G401.6 (cell line): Measurements from ENCODE around the gene BPIFB6.

Source experiments
- FAIRE-seq: peaks from 2 replicates; lab custom pipeline; 2012; peaks lifted over from hg19 to GRCh38; lab: Jason Lieb, UNC

Gene BPIFB6

DNA sequence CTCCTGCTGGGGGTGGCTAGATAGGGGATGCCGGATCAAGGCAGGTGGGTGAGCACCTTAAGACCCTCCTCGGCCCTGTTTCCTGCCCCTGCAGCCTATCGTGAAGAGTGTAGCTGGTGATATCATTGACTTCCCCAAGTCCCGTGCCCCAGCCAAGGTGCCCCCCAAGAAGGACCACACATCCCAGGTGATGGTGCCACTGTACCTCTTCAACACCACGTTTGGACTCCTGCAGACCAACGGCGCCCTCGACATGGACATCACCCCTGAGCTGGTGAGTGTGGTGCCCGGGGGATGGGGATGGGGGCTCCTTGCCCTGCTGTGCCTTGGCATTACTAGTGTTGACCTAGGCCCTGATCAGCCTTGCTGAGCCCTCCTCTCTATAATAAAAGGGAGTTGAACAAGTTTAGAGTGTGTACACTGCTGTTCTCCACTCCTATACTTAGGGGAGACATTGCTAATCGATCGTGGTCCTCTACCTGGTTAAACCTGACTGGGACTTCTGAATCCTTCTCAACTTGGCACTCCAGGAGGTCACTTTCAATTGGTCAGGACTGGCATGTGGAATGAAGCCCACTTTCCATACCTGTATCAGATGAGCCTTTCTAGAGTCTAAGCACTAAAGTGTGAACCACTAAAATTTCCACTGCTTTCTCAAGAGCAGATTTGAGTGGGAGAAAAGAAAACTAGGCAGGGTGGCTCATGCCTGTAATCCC lies 33.3 kb downstream of the BPIFB6 start:
- no peak for FAIRE-seq

DNA sequence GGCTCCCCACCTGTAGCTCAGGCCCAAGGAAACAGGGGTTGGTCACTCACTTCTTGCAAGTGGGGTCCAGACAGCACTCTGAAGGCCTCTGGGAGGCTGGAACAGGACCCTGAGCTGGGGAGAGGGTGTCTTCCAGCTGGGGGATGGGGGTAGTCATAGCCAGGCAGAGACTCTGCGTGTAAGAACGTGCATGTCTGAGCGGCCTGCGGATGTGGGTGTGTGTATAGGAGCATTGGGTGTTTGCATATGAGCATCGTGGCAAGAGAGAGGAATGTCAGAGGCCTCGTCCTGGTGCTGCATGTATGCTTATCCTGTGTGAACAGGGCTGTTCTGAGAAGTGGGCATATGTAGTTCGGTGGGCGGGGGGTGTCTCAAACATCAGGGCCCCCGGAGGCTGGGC lies 34.3 kb downstream of the BPIFB6 start:
- no peak for FAIRE-seq

DNA sequence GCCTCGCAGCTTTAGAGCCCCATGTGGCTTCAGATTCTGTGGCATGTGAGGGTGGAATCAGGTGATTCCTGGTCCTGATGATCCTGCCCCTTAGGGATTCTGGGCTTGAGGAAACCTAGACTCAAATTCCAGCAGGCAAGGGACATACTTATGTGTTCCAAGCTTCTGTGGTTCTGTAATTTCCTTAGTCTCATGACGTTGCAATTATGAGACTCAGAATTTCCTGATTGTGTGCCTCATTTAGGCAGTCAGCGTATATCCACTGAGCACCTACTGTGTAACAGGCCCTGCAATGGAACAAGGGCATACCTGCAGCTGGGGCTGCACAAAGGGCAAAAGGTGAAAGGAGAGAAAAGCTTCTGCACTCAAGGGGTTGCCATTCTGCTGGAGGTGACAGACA lies 36.4 kb downstream of the BPIFB6 start:
- FAIRE-seq: no peak

GRCh38 chr20:33068251-33068939 lies 36.9 kb downstream of the BPIFB6 start:
- FAIRE-seq: no peak

DNA sequence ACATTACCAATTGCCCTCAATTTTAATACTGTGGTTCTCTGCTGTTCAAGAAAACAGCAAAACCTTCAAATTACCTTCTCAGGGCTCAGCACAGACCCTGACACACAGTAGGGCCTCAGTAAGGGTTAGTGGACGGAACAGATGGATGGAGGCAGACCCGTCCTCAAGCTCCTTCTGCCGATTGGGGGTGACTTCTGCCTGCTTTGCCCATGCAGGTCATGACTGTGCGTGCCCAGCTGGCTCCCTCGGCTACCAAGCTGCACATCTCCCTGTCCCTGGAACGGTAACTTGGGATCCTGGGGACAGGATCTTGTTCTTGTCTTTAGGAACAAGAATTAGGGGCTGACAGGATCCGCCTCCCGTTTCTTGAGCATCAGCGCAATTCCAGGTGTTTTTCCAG lies 38.2 kb downstream of the BPIFB6 start:
- no peak for FAIRE-seq

DNA sequence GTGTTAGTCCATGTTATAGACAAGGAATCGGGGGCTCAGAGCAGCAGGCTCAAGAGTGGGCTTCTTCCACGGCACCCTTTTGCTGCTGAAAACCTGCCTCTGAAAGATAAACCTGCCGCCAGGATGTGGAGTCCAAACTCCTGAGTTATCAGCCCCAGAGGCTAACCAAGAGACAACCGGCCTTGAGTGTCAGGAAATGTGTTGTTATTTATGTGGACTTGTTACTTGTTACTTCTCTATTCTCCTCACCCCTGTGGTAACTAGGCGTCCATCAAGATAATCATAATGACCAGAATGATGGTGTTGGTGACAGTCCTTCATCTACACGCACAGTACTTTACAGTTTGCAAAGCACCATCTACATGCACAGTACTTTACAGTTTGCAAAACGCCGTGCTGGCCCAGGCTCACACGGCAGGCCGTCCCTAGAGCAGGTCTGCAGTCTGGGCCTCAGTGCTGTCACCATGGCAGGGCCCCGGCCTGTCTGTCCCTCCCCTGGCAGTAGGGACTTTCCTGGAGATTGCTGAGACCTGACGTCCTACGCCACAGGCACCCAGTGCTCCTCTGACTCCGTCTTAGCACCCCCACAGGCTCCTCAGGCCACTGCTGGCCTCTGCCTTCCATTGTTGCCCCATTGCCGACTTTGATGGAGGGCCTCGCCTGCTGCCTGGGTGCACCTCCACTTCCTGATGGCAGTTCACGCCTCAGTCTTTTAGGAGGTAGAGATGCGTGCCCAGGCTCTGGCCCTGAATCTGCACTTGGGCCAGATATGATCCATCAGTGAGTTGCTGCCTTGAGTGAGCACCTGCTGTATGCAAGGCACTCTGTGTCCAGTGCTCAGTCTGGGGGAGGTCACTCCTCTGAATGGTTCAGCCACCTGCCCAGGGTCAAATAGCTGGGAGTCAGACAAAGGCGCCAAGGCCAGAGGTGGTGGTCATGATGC lies 38.9 kb downstream of the BPIFB6 start:
- no peak for FAIRE-seq

GRCh38 chr20:33071198-33071597 lies 39.8 kb downstream of the BPIFB6 start:
- no peak for FAIRE-seq

DNA sequence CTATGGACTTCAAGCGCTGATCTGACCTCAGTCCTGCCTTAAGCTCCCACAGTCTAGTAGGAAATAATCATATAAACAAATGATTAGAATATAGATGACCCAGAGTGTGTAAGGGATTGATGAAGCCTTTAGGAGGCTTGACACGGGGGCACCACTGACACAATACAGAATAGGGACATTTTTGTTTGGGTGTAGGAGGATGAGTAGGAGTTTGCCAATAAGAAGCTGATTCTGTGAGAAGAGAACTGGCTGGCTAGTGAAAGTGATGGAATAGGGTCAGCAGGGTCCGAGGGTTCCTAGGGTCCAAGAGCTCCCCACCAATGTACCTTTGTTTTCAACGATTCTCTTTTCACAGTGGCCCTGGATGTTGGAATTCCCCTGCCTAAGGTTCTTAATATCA lies 40.9 kb downstream of the BPIFB6 start:
- FAIRE-seq: no peak

- FAIRE-seq: no peak
These were observed 41.4 kb downstream of the BPIFB6 start for GRCh38 chr20:33072813-33073212.

DNA sequence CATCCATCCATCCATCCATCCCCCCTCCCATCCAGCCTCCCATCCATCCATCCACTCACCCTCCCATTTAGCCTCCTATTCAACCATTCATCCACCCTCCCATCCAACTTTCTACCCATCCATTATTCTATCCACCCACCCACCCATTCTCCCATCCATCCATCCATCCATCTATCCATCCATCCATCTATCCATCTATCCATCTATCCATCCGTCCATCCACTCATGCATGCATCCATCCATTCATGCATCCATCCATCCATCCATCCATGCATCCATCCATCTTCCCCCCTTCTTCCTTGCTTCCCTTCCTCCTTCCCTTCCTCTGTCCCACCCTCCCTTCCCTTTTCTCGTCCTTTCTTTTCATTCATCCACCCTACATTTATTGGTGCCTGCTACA lies 43.2 kb downstream of the BPIFB6 start:
- FAIRE-seq: no peak

- FAIRE-seq: no peak
These were observed 43.8 kb downstream of the BPIFB6 start for GRCh38 chr20:33075281-33075680.

DNA sequence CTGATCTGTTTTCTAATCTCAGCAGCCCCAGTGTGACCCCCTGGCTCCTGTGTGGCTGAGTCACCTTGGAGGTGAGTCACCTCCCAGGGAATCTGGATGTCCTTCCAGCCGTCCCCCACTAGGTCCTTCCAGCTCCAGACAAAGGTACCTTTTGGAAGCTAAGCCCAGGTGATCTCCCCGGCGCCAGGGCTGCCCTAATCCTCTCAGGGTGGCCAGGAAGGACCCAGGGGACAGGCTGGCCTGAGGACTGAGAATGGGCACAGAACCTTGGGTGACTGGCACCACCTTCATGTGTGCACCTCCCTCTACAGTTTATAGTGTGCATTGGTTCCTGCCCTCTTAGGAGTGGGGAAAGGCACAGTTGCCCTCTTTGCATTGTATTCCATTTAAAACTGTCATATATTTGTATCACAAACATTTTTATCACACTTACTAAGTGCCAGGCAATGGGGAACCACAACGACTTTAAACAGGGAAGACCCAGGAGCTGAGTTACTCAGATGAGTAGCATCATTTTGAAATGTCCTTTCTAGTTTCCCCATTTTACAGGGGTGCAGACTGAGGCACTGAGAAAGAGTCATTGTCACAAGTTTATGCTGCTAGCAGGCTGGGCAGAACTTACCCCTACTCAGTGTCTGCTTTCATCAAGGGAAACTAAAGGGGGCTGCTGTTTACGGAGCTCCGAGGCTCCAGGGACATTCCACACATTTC lies 45.4 kb downstream of the BPIFB6 start:
- no peak for FAIRE-seq

GRCh38 chr20:33079259-33079658 lies 47.8 kb downstream of the BPIFB6 start, which contains the start of gene BPIFB4:
TSS of gene BPIFB4 (plus strand) at chr20:33079643. CDS start at chr20:33081527, 1,884 bp downstream.
- no peak for FAIRE-seq

- no peak for FAIRE-seq
These were observed 50.1 kb downstream of the BPIFB6 start for GRCh38 chr20:33081411-33082154.

DNA sequence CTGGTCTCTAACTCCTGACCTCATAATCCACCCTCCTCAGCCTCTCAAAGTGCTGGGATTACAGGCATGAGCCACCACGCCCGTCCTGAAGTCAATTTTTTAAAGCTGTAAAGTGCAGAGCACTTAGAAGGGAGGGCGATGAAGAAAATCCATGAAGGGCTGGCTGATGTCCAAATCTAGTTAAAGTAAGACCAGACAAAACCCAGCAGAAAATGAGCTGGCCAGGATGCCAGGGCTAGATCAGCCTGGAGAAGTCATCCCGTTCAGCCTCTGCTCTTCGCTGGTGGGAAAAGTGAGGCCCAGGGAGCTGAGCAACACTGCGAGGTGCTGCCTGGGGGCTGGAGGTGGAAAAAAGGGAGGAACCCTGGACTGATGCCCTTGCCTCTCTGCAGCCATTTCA lies 51.1 kb downstream of the BPIFB6 start:
- FAIRE-seq: no peak

DNA sequence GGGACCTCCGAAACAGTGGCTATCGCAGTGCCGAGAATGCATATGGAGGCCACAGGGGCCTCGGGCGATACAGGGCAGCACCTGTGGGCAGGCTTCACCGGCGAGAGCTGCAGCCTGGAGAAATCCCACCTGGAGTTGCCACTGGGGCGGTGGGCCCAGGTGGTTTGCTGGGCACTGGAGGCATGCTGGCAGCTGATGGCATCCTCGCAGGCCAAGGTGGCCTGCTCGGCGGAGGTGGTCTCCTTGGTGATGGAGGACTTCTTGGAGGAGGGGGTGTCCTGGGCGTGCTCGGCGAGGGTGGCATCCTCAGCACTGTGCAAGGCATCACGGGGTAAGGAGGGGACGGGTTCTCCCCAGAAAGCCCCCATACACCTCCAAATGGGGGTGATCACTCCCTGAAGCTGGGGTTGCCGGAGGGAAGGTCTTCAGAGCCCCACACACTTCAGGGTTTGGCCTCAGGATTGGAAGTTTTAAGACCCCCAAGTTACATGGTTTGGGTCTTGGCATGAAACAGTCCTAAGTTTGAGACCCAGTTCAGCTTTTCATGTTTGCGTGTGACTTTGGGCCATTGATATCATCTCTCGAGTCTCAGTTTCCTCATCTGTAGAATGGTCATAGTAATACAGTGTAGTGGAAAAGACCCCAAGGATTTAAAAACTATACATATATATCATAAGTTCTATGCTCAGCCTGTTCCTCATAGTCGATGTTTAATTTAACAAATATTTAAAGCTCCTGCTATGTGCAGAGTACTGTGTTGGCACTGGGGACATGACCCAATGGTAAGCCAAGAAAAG lies 52.3 kb downstream of the BPIFB6 start:
- no peak for FAIRE-seq

DNA sequence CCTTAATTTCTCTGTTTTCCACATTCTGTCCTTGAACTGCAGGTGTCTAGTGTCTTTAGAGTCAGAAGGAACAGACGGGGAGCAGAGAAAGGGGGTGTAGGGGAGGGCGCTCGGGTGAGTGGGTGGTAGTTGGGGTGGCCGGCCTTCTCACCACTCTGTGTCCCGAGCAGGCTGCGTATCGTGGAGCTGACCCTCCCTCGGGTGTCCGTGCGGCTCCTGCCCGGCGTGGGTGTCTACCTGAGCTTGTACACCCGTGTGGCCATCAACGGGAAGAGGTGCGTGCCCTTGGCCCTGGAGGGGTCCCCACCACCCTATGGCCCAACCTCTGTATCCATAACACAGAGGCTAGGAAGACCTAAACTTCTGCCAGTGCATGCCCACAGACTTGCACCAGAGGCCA lies 53.3 kb downstream of the BPIFB6 start:
- no peak for FAIRE-seq

DNA sequence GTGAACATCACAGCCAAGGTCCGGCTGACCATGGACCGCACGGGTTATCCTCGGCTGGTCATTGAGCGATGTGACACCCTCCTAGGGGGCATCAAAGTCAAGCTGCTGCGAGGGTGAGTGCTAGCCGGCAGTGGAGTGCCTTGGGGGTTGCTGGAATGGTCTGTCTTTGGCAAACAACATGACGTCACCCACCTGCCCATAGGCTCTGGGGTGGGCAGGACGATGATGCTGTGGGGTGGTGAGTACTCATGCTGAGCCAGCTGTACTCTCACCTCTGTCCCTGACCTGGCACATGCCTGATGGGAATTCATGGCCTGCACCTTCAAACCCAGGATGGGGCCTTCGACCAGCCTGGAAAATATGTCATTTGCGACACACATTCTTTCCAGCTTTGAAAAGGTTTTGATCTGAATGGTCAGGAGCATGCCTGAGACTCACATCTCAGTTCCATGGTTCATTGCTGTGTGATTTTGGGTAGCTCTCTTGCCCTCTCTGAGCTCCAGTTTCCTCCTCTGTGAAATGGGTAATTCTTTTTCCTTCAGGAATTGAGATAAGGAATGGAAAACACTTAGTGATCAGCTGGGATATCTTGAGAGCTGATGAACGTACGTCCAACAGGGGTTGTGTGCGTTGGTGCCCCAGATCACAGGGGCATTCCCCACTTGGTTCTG lies 54.7 kb downstream of the BPIFB6 start:
- FAIRE-seq: no peak

GRCh38 chr20:33091147-33091546 lies 59.7 kb downstream of the BPIFB6 start:
- FAIRE-seq: no peak

DNA sequence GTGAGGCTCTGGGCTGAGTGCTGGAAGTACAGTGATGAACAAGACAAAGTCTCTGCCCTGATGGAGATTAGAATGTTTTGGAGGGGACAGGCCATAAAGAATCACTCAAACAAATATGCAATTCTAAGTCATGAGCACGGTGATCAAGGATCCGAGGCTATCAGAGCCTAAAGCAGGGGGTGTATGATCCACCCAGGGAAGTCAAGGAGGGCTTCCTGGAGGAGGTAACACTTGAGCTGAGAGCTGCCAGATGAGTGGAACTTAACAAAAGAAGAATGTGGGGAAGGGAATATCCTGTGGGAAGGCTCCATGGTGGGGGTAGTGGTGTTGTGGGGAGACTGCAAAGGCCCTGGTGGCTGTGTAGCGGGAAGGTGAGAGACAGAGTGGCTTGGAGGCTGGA lies 60.2 kb downstream of the BPIFB6 start:
- FAIRE-seq: no peak
